D721Med (cell line): ENCODE results near the gene CARD8.
"Not testable (repeated sequence)": the region's sequence is repeated elsewhere in the genome, so short reads cannot be mapped to it uniquely, and the experiment has no call there.

ENCODE experiments used
- DNase-seq: peaks from one replicate; pipeline ENCODE4 v3.0.0; 2011; ENCODE audit warnings: low spot score; ENCODE audit not compliant: insufficient read length
- FAIRE-seq: peaks from 2 replicates; lab custom pipeline; 2011; peaks lifted over from hg19 to GRCh38; lab: Jason Lieb, UNC
- CTCF ChIP-seq: IDR thresholded peaks from 2 replicates; pipeline ENCODE4 v1.5.1; 2012; ENCODE audit warnings: mild to moderate bottlenecking, control low read depth; ENCODE audit not compliant: insufficient read depth; ENCODE audit errors: missing control alignments

CARD8 gene

GRCh38 chr19:48248081-48248833 is 7.5 kb downstream of the CARD8 start:
- FAIRE-seq (no peak), DNase-seq (no peak)
- no peak for TF ChIP-seq CTCF

- TF ChIP-seq CTCF, result no peak
- DNase-seq (no peak), FAIRE-seq (no peak)
Measured at GRCh38 chr19:48247212-48247611, 8.5 kb downstream of the CARD8 start.

GRCh38 chr19:48246101-48246500 is 9.6 kb downstream of the CARD8 start:
- FAIRE-seq (peak; percentile 89), DNase-seq (no peak)
- TF ChIP-seq CTCF, result no peak

- DNase-seq (no peak), FAIRE-seq (no peak)
- no peak for TF ChIP-seq CTCF
Measured at GRCh38 chr19:48244281-48244680, 11.4 kb downstream of the CARD8 start.

- not testable (repeated sequence) for DNase-seq, FAIRE-seq
Measured at GRCh38 chr19:48241771-48242170, 13.9 kb downstream of the CARD8 start.

- no peak for TF ChIP-seq CTCF
- FAIRE-seq, result no peak
Measured at GRCh38 chr19:48239582-48240141, 16.1 kb downstream of the CARD8 start.

GRCh38 chr19:48239120-48239519 is 16.6 kb downstream of the CARD8 start:
- no peak for DNase-seq
- FAIRE-seq, result no peak
- TF ChIP-seq CTCF, result no peak

More at GRCh38 chr19:48239582-48240141, 16.1 kb downstream of the CARD8 start:
- DNase-seq, result no peak

GRCh38 chr19:48237057-48237456 is 18.7 kb downstream of the CARD8 start:
- DNase-seq, result no peak
- no peak for FAIRE-seq
- TF ChIP-seq CTCF, result no peak
